CD4-positive, alpha-beta T cell (primary cell): ENCODE data around the gene C19orf67. TPM values are rescaled to one million over a fixed set of nuclear protein-coding genes. Genes with fewer than 3 reads are reported as not detected.
A peak's percentile ranks its signal among the peaks of the same experiment; 100 is the strongest.
"Not testable (repeated sequence)": the region's sequence is repeated elsewhere in the genome, so short reads cannot be mapped to it uniquely, and the experiment has no call there.

ENCODE experiments used
- ATAC-seq: fragments of 200-7000 bp; cut with Tn5 transposase; one replicate; pipeline ENCODE4 v1.10.0; 2022; ENCODE audit warnings: mild to moderate bottlenecking; ENCODE audit not compliant: poor library complexity
- CTCF ChIA-PET: fragments of 350-600 bp; sonication (Branson Sonifier 250); formaldehyde crosslinking; loops from one replicate; lab custom pipeline; 2021; ENCODE audit warnings: antibody characterized with exemption, inconsistent platforms; lab: Charles Lee
- POLR2A ChIA-PET: fragments of 350-600 bp; sonication (Branson Sonifier 250); formaldehyde crosslinking; loops from one replicate; lab custom pipeline; 2021; ENCODE audit warnings: antibody characterized with exemption, inconsistent platforms; lab: Charles Lee
- DNase-seq, 14 experiments: peaks; one replicate each; pipeline ENCODE4 v3.0.0-alpha.2; 2013 to 2020; ENCODE audit warnings: mixed read lengths in 2 of 14
- H3K27ac ChIP-seq, 2 donors: one replicate each; pipeline versions ENCODE4 v1.5.1 to v1.7.0; 2013; ENCODE audit warnings: low read length in 2 of 2, low read depth in 1 of 2, mild to moderate bottlenecking in 1 of 2
- H3K27me3 ChIP-seq, 2 experiments: 1 replicate in 1 of 2; 2 replicates in 1 of 2; pipeline versions ENCODE4 v1.6.1 to v1.7.0; 2013; ENCODE audit warnings: low read length in 2 of 2, control low read depth in 1 of 2, mild to moderate bottlenecking in 1 of 2, moderate library complexity in 1 of 2; ENCODE audit not compliant: insufficient read depth in 2 of 2, control insufficient read depth in 1 of 2
- H3K36me3 ChIP-seq: one replicate; pipeline ENCODE4 v1.6.1; 2013; ENCODE audit warnings: low read length, control low read depth; ENCODE audit not compliant: insufficient read depth
- H3K4me1 ChIP-seq: one replicate; pipeline ENCODE4 v1.6.1; 2013; ENCODE audit warnings: low read length, control low read depth; ENCODE audit not compliant: insufficient read depth
- H3K4me3 ChIP-seq: one replicate; pipeline ENCODE4 v1.5.1; 2013; ENCODE audit warnings: mild to moderate bottlenecking, low read length, moderate library complexity
- H3K9me3 ChIP-seq, 2 experiments: 1 replicate in 1 of 2; 2 replicates in 1 of 2; pipeline versions ENCODE4 v1.6.1 to v1.7.0; 2013; ENCODE audit warnings: low read length in 2 of 2, mild to moderate bottlenecking in 2 of 2, control low read depth in 1 of 2, moderate library complexity in 1 of 2; ENCODE audit not compliant: control insufficient read depth in 1 of 2, insufficient read depth in 1 of 2
- H3K27ac Mint-ChIP-seq: one replicate; pipeline ENCODE4 v1.8.0; 2020; ENCODE audit warnings: mixed read lengths
- H3K27me3 Mint-ChIP-seq: one replicate; pipeline ENCODE4 v1.8.0; 2021; ENCODE audit warnings: mixed read lengths
- H3K36me3 Mint-ChIP-seq: one replicate; pipeline ENCODE4 v1.8.0; 2021; ENCODE audit warnings: low read depth, mixed read lengths
- H3K4me1 Mint-ChIP-seq: one replicate; pipeline ENCODE4 v1.8.0; 2021; ENCODE audit warnings: low read depth, mixed read lengths
- H3K4me3 Mint-ChIP-seq: one replicate; pipeline ENCODE4 v1.8.0; 2020; ENCODE audit warnings: mild to moderate bottlenecking, mixed read lengths
- H3K9me3 Mint-ChIP-seq: one replicate; pipeline ENCODE4 v1.8.0; 2020; ENCODE audit warnings: mixed read lengths
- intact Hi-C, 2 experiments: fragments of 100-400 bp; cut with DNase I in 1 of 2; cut with micrococcal nuclease in 1 of 2; formaldehyde crosslinking; loops; one replicate each; pipeline versions ENCODE4 v1.15.1 to v1.9.0; 2023 to 2025; cut with DNase I, micrococcal nuclease
- total RNA-seq, 174 experiments: library from RNA in 2 of 174; stranded (reverse) in 2 of 174; gene quantifications; one replicate each; pipeline ENCODE4 v1.2.3 and lab custom pipeline; 2021 to 2026
- TF ChIP-seq, protein P1 (sequence below): fragments of 200-600 bp; IDR thresholded peaks from one replicate; pipeline ENCODE4 v1.8.0; 2022; ENCODE audit warnings: antibody characterized with exemption, mild to moderate bottlenecking

Gene C19orf67
- total RNA-seq, 2 experiments from 2014 or later, result not detected

DNA sequence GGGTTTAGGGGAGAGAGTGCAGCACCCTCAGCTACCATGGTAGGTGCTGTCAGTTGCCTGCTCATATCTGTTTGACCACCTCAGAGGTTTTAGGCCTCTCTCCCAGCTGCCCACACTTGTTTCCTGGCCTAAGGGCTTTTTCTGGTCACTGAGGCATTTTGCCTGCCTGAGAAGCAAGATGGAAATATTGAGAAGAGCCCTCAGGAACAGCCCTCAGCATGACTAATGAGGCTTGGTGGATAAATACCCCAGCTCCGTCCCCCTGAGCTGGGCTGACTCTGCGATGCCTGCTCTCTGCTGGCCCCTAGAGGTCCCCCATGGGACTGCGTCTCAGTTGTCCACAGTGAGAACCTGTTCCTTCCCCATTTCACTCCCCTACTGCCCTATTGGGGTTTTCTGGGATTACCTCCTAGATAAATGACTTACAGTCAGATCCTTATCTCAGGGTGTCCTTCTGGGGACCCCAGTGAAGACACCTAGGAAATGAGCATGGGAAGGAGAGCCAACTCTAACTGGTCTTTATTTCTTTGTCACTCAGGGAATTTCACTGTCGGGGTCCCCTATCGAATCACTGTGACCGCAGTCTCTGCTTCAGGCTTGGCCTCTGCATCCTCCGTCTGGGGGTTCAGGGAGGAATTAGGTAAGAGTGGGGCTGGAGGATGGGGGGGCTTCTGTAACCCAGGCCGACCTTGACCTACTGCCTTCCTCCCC, 37.0 kb downstream of the C19orf67 start:
- Mint-ChIP-seq H3K4me1 (peaks cover 10% of the 10 kb centered on the region), H3K27me3 (no peaks in the 10 kb centered on the region), H3K4me3 (no peak overlapping the region), H3K36me3 (peaks cover 84% of the 10 kb centered on the region), H3K27ac (peak overlapping the region; percentile 67), H3K9me3 (no peaks in the 10 kb centered on the region)
- peak; percentile 94 for ATAC-seq
- Histone ChIP-seq H3K27me3 (no peaks in the 10 kb centered on the region), H3K4me1 (peaks cover 8% of the 10 kb centered on the region), H3K36me3 (peaks cover 75% of the 10 kb centered on the region), H3K27ac (no peak overlapping the region), H3K9me3 (peaks cover 0 to 13% of the 10 kb centered on the region in 2 experiments), H3K4me3 (no peak overlapping the region)
- intact Hi-C loops, result loop anchor here (1.0 to 2.0 kb wide), 3 partner anchors 24 to 168 kb away; partner anchors contain the start of gene MISP3 (in 1 of the 2)
- DNase-seq, result peak; percentile 53 to 84 (median 73)
- TF ChIP-seq, protein P1, sequence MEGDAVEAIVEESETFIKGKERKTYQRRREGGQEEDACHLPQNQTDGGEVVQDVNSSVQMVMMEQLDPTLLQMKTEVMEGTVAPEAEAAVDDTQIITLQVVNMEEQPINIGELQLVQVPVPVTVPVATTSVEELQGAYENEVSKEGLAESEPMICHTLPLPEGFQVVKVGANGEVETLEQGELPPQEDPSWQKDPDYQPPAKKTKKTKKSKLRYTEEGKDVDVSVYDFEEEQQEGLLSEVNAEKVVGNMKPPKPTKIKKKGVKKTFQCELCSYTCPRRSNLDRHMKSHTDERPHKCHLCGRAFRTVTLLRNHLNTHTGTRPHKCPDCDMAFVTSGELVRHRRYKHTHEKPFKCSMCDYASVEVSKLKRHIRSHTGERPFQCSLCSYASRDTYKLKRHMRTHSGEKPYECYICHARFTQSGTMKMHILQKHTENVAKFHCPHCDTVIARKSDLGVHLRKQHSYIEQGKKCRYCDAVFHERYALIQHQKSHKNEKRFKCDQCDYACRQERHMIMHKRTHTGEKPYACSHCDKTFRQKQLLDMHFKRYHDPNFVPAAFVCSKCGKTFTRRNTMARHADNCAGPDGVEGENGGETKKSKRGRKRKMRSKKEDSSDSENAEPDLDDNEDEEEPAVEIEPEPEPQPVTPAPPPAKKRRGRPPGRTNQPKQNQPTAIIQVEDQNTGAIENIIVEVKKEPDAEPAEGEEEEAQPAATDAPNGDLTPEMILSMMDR, result peak; percentile 97
- CTCF ChIA-PET, result interaction anchor here (0.6 to 3.3 kb wide), 21 partner anchors 9 to 322 kb away, joined by 3 to 17 read pairs (median 5); partner anchors contain the start of genes ASF1B, DCAF15, IL27RA and MISP3
- POLR2A ChIA-PET, result interaction anchor here (0.6 to 1.1 kb wide), 4 partner anchors 17 to 168 kb away, joined by 3 to 5 read pairs (median 4); partner anchors contain the start of genes DCAF15 and IL27RA

DNA sequence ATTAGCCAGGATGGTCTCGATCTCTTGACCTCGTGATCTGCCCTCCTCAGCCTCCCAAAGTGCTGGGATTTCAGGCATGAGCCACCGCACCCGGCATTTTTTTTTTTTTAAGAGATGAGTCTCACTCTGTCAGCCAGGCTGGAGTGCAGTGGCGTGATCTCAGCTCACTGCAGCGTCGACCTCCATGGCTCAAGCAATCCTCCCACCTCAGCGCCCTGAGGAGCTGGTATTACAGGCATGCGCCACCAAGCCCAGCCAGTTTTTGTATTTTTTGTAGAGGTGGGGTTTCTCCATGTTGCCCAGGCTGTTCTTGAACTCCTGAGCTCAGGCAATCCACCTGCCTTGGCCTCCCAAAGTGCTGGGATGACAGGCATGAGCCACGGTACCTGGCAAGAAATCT, 37.7 kb downstream of the C19orf67 start:
- H3K4me1 ChIP-seq, result not testable (repeated sequence)
- peaks cover 77% of the 10 kb centered on the region for H3K36me3 ChIP-seq

DNA sequence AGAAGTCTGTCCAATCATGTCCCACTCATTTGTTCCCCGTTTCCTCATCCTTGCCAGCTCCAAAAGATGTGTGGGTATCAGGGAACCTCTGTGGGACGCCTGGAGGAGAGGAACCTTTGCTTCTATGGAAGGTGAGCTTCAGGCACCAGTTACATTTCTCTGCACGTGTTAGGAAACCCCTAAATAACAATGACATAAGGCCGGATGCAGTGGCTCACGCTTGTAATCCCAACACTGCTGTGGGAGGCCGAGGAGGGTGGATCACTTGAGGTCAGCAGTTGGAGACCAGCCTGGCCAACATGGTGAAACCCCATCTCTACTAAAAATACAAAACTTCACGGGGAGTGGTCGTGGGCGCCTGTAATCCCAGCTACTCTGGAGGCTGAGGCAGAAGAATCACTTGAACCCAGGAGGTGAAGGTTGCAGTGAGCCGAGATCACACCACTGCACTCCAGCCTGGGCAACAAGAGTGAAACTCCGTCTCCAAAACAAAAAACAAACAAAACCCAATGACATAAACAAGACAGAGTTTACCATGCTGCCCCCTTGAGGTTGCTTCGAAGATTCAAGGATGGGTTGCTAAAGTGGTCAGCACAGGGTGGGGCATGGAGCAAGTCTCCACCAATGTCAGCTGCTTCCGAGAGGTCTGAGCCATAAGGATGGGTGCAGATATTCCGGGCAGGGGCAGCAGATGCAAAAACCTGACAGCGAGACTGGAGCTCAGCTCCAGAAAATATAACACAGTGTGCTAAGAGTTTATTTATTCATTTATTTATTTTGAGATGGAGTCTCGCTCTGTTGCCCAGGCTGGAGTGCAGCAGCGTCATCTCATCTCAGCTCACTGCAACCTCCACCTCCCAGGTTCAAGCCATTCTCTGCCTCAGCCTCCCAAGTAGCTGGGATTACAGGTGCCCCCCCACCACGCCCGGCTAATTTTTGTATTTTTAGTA, 42.6 kb downstream of the C19orf67 start:
- TF ChIP-seq, protein P1, result peak; percentile 62
- POLR2A ChIA-PET, result interaction anchor here (0.7 to 1.9 kb wide), 2 partner anchors 11 to 305 kb away, joined by 3 to 8 read pairs; partner anchors contain the start of gene IL27RA
- H3K27me3 ChIP-seq, H3K4me3 Mint-ChIP-seq, H3K9me3 ChIP-seq, H3K4me3 ChIP-seq, H3K9me3 Mint-ChIP-seq, H3K27me3 Mint-ChIP-seq: not testable (repeated sequence)
- ATAC-seq (peak; percentile 76), DNase-seq (peak in 11 of 14 experiments; percentile 18 to 80 (median 29))
- peaks cover 12% of the 10 kb centered on the region for H3K4me1 Mint-ChIP-seq
- CTCF ChIA-PET, result interaction anchor here (1.3 to 1.8 kb wide), 5 partner anchors 11 to 140 kb away, joined by 3 to 6 read pairs (median 4); partner anchors contain the start of genes ASF1B and IL27RA
- peaks cover 80% of the 10 kb centered on the region for H3K36me3 Mint-ChIP-seq
- H3K4me1 ChIP-seq, result peaks cover 19% of the 10 kb centered on the region
- peak overlapping the region; percentile 85 for H3K27ac Mint-ChIP-seq
- peaks cover 77% of the 10 kb centered on the region for H3K36me3 ChIP-seq
- H3K27ac ChIP-seq, result peak overlapping the region; percentile 40 to 68
- intact Hi-C loops, result loop anchor here in 1 of 2 experiments (5.0 kb wide), 1 partner anchor 36 kb away; the partner anchor contains the start of gene RFX1

More for the DNA sequence above, 37.7 kb downstream of the C19orf67 start:
- intact Hi-C loops, result loop anchor here (1.0 to 2.0 kb wide), 3 partner anchors 24 to 168 kb away; partner anchors contain the start of gene MISP3 (in 1 of the 2)
- H3K27me3 ChIP-seq, H3K27me3 Mint-ChIP-seq, H3K9me3 Mint-ChIP-seq, H3K4me3 Mint-ChIP-seq, DNase-seq, H3K27ac ChIP-seq, H3K9me3 ChIP-seq, H3K27ac Mint-ChIP-seq, ATAC-seq, H3K4me3 ChIP-seq: not testable (repeated sequence)
- peaks cover 14% of the 10 kb centered on the region for H3K4me1 Mint-ChIP-seq
- ChIA-PET POLR2A (interaction anchor here (1.0 to 1.1 kb wide), 2 partner anchors 16 to 167 kb away, joined by 3 to 5 read pairs; partner anchors contain the start of gene IL27RA), CTCF (interaction anchor here (0.6 to 3.3 kb wide), 20 partner anchors 9 to 212 kb away, joined by 3 to 17 read pairs (median 5); partner anchors contain the start of genes ASF1B, DCAF15, IL27RA and MISP3)
- H3K36me3 Mint-ChIP-seq, result peaks cover 86% of the 10 kb centered on the region
